Measurements from ENCODE around the gene TTLL11. TPM values are rescaled to one million over a fixed set of nuclear protein-coding genes. Genes with fewer than 3 reads are reported as not detected.

The TTLL11 gene
- total RNA-seq, 2 donors from 2014 or later, result 5.9 to 6.6 TPM

GRCh38 chr9:121942866-121943382, 150.2 kb downstream of the TTLL11 start:
- ATAC-seq, result no peak
- intact Hi-C loops (cut with DNase I, micrococcal nuclease), result no loop called here

GRCh38 chr9:121942313-121942712, 150.8 kb downstream of the TTLL11 start:
- no peak for DNase-seq
- intact Hi-C loops (cut with DNase I, micrococcal nuclease), result no loop called here
- no peak for ATAC-seq

More at GRCh38 chr9:121942866-121943382, 150.2 kb downstream of the TTLL11 start:
- no peak for DNase-seq

GRCh38 chr9:121939643-121940042, 153.5 kb downstream of the TTLL11 start:
- DNase-seq, result no peak
- intact Hi-C loops (cut with DNase I, micrococcal nuclease), result no loop called here
- ATAC-seq, result no peak

- intact Hi-C loops (cut with DNase I, micrococcal nuclease), result no loop called here
- DNase-seq, result no peak
- peak; percentile 52 for ATAC-seq
Observed at GRCh38 chr9:121938621-121939020, 154.5 kb downstream of the TTLL11 start.

- no peak for DNase-seq
- ATAC-seq, result no peak
- intact Hi-C loops (cut with DNase I, micrococcal nuclease), result no loop called here
Observed at GRCh38 chr9:121937240-121937639, 155.9 kb downstream of the TTLL11 start.

- no peak for ATAC-seq
- intact Hi-C loops (cut with DNase I, micrococcal nuclease), result no loop called here
- no peak for DNase-seq
Observed at GRCh38 chr9:121935739-121936138, 157.4 kb downstream of the TTLL11 start.

GRCh38 chr9:121930956-121931355, 162.2 kb downstream of the TTLL11 start:
- DNase-seq (no peak), ATAC-seq (no peak)
- intact Hi-C loops (cut with DNase I, micrococcal nuclease), result no loop called here

GRCh38 chr9:121929893-121930875, 162.9 kb downstream of the TTLL11 start:
- ATAC-seq (peak; percentile 44), DNase-seq (no peak)
- intact Hi-C loops (cut with DNase I, micrococcal nuclease), result no loop called here

- ATAC-seq, result no peak
- no peak for DNase-seq
- intact Hi-C loops (cut with DNase I, micrococcal nuclease), result no loop called here
Observed at GRCh38 chr9:121927636-121928035, 165.5 kb downstream of the TTLL11 start.

- ATAC-seq (no peak), DNase-seq (no peak)
- intact Hi-C loops (cut with DNase I, micrococcal nuclease), result no loop called here
Observed at GRCh38 chr9:121927081-121927480, 166.0 kb downstream of the TTLL11 start.

GRCh38 chr9:121926351-121926801, 166.7 kb downstream of the TTLL11 start:
- intact Hi-C loops (cut with DNase I, micrococcal nuclease), result no loop called here
- ATAC-seq (no peak), DNase-seq (no peak)

- DNase-seq (no peak), ATAC-seq (no peak)
- intact Hi-C loops (cut with DNase I, micrococcal nuclease), result no loop called here
Observed at GRCh38 chr9:121925935-121926334, 167.2 kb downstream of the TTLL11 start.

- DNase-seq, result no peak
- intact Hi-C loops (cut with DNase I, micrococcal nuclease), result no loop called here
- ATAC-seq, result no peak
Observed at GRCh38 chr9:121924700-121925099, 168.4 kb downstream of the TTLL11 start.

GRCh38 chr9:121921444-121921843, 171.7 kb downstream of the TTLL11 start:
- intact Hi-C loops (cut with DNase I, micrococcal nuclease), result no loop called here
- no peak for ATAC-seq
- DNase-seq, result no peak

- DNase-seq, result no peak
- no peak for ATAC-seq
- intact Hi-C loops (cut with DNase I, micrococcal nuclease), result no loop called here
Observed at GRCh38 chr9:121917375-121918335, 175.5 kb downstream of the TTLL11 start.

GRCh38 chr9:121915304-121915625, 177.8 kb downstream of the TTLL11 start:
- intact Hi-C loops (cut with DNase I, micrococcal nuclease), result no loop called here
- ATAC-seq (peak; percentile 30), DNase-seq (no peak)

- ATAC-seq (peak; percentile 63), DNase-seq (no peak)
Observed at GRCh38 chr9:121914604-121915303, 178.4 kb downstream of the TTLL11 start.

GRCh38 chr9:121914017-121914595, 179.0 kb downstream of the TTLL11 start:
- ATAC-seq, result peak; percentile 97
- intact Hi-C loops (cut with DNase I, micrococcal nuclease), result no loop called here
- peak; percentile 53 to 70 for DNase-seq

More at GRCh38 chr9:121914604-121915303, 178.4 kb downstream of the TTLL11 start:
- intact Hi-C loops (cut with DNase I, micrococcal nuclease), result no loop called here

All from left colon (tissue), 2 donors.